Stimulated activated CD4-positive, alpha-beta T cell treated with anti-CD3 and anti-CD28 coated beads, Interleukin-2, amount 100 ng/mL, for 4 hours (primary cell): ENCODE data around the gene PSME2.

Source experiments
- DNase-seq: peaks from one replicate; pipeline ENCODE4 v3.0.0-alpha.2; 2020; ENCODE audit warnings: low read depth

Gene PSME2

GRCh38 chr14:24093901-24094840, 52.2 kb downstream of the PSME2 start, which contains the start of gene PCK2:
TSS of gene PCK2 (plus strand) at chr14:24094311. CDS start at chr14:24094406, 95 bp downstream.
- peak; percentile 70 for DNase-seq
